22Rv1 (cell line): ENCODE results near the gene MAPK13.

Source experiments
- ZFX ChIP-seq: fragments of 450-650 bp; IDR thresholded peaks from 2 replicates; pipeline ENCODE4 v1.6.1; 2017; ENCODE audit warnings: antibody characterized with exemption, borderline replicate concordance
- TF ChIP-seq, protein P1 (sequence below): fragments of 450-650 bp; IDR thresholded peaks from 2 replicates; pipeline ENCODE4 v1.5.1; 2017; ENCODE audit warnings: mild to moderate bottlenecking

DNA sequence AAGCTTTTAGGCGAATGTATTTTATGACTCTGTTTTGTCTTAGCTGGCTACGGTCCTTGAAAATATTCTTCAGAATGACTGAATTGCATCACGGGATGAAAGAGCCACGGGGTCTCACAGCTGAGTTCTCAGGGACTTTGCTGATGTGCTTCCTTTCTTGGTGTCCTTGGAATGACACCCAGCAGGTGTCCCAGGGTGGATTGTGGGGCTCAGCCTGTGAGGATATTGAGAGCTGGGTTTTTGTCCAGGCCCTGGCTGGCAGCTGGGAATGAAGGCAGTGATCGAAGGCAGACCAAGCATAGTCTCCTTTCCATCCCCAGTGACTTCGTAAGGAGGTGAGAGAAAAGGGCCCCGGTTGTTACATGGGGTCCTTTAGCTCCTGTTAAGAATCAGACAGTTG lies 18.8 kb upstream of the MAPK13 start:
- TF ChIP-seq, protein P1, sequence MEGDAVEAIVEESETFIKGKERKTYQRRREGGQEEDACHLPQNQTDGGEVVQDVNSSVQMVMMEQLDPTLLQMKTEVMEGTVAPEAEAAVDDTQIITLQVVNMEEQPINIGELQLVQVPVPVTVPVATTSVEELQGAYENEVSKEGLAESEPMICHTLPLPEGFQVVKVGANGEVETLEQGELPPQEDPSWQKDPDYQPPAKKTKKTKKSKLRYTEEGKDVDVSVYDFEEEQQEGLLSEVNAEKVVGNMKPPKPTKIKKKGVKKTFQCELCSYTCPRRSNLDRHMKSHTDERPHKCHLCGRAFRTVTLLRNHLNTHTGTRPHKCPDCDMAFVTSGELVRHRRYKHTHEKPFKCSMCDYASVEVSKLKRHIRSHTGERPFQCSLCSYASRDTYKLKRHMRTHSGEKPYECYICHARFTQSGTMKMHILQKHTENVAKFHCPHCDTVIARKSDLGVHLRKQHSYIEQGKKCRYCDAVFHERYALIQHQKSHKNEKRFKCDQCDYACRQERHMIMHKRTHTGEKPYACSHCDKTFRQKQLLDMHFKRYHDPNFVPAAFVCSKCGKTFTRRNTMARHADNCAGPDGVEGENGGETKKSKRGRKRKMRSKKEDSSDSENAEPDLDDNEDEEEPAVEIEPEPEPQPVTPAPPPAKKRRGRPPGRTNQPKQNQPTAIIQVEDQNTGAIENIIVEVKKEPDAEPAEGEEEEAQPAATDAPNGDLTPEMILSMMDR, result no peak
- TF ChIP-seq ZFX, result no peak
